Chondrocyte (in vitro differentiated cells): ENCODE results near the gene WASF1. TPM values are rescaled to one million over a fixed set of nuclear protein-coding genes. Genes with fewer than 3 reads are reported as not detected.
A peak's percentile ranks its signal among the peaks of the same experiment; 100 is the strongest.

Experiments
- DNase-seq: peaks from one replicate; pipeline ENCODE4 v3.0.0; 2021; ENCODE audit warnings: mixed read lengths, low spot score
- H3K27ac Mint-ChIP-seq: one replicate; pipeline ENCODE4 v1.8.0; 2021; ENCODE audit warnings: mild to moderate bottlenecking, moderate library complexity, mixed read lengths; ENCODE audit not compliant: unreplicated experiment
- H3K27me3 Mint-ChIP-seq: 2 replicates; pipeline ENCODE4 v1.8.0; 2021; ENCODE audit warnings: low read depth, mixed read lengths
- H3K36me3 Mint-ChIP-seq: 2 replicates; pipeline ENCODE4 v1.8.0; 2021; ENCODE audit warnings: low read depth, mixed read lengths
- H3K4me1 Mint-ChIP-seq: 2 replicates; pipeline ENCODE4 v1.8.0; 2021; ENCODE audit warnings: low read depth, mild to moderate bottlenecking, mixed read lengths
- H3K4me3 Mint-ChIP-seq: one replicate; pipeline ENCODE4 v1.8.0; 2021; ENCODE audit warnings: mild to moderate bottlenecking, moderate library complexity, mixed read lengths; ENCODE audit not compliant: unreplicated experiment
- H3K9me3 Mint-ChIP-seq: 2 replicates; pipeline ENCODE4 v1.8.0; 2021; ENCODE audit warnings: low read depth, mixed read lengths
- total RNA-seq: library from RNA; stranded (reverse); gene quantifications from 3 replicates; pipeline ENCODE4 v1.2.1, GENCODE V29; 2021
- TF ChIP-seq, protein P1 (sequence below): fragments of 200-600 bp; sonication (generic); IDR thresholded peaks from 2 replicates; pipeline ENCODE4 v1.5.0; 2021; ENCODE audit warnings: antibody characterized with exemption, mild to moderate bottlenecking, moderate library complexity

The WASF1 gene
- total RNA-seq, 1 donor from 2014 or later, result 22.9 TPM

DNA sequence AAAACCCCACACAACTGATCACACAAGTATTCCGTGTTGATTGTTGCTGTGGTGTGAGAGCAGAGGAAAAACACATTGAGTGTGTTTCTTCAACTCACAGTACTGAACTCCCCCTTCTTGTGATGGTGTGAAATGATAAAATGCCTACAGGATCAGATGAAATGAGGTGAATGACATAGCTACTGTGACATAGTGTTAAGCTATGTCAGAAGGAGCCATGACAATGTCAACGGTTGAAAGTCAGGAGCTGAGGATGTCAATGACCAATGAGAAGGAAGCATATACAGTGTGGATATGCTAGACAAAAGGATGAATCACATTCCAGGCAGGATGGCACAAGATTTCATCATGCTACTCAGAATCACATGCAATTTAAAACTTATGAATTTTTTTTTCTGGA lies 38.8 kb downstream of the WASF1 start:
- peaks cover 8% of the 10 kb centered on the region for H3K36me3 Mint-ChIP-seq
- no peaks in the 10 kb centered on the region for H3K27me3 Mint-ChIP-seq
- peaks cover 10% of the 10 kb centered on the region for H3K9me3 Mint-ChIP-seq
- TF ChIP-seq, protein P1, sequence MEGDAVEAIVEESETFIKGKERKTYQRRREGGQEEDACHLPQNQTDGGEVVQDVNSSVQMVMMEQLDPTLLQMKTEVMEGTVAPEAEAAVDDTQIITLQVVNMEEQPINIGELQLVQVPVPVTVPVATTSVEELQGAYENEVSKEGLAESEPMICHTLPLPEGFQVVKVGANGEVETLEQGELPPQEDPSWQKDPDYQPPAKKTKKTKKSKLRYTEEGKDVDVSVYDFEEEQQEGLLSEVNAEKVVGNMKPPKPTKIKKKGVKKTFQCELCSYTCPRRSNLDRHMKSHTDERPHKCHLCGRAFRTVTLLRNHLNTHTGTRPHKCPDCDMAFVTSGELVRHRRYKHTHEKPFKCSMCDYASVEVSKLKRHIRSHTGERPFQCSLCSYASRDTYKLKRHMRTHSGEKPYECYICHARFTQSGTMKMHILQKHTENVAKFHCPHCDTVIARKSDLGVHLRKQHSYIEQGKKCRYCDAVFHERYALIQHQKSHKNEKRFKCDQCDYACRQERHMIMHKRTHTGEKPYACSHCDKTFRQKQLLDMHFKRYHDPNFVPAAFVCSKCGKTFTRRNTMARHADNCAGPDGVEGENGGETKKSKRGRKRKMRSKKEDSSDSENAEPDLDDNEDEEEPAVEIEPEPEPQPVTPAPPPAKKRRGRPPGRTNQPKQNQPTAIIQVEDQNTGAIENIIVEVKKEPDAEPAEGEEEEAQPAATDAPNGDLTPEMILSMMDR, result no peak
- DNase-seq, result no peak
- H3K4me3 Mint-ChIP-seq, result no peak overlapping the region
- peak overlapping the region; percentile 96 for H3K27ac Mint-ChIP-seq
- H3K4me1 Mint-ChIP-seq, result peaks cover 15% of the 10 kb centered on the region

DNA sequence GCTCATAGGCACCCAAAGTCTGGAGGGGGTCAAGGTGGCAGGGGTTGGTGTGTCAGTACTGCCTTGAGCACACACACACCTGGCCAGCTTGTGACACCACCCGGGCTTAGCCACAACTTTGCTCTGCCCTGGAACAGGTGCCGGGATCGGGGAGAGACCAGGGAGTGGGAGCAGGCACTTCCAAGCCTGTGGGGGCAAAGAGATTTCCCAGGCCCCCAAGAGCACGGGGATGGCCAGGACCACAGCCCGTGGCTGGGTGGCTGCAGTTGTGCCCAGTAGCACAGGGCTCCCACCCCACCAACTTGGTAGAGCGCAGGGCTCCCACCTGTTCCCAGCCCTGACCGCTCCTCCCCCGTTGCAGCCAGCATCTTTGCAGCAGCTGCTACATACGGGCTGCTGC lies 40.4 kb downstream of the WASF1 start:
- H3K27ac Mint-ChIP-seq, result no peak overlapping the region
- H3K27me3 Mint-ChIP-seq, result no peaks in the 10 kb centered on the region
- DNase-seq, result peak; percentile 84
- TF ChIP-seq, protein P1, result no peak
- H3K9me3 Mint-ChIP-seq, result peaks cover 10% of the 10 kb centered on the region
- no peak overlapping the region for H3K4me3 Mint-ChIP-seq
- peaks cover 15% of the 10 kb centered on the region for H3K4me1 Mint-ChIP-seq
- H3K36me3 Mint-ChIP-seq, result peaks cover 8% of the 10 kb centered on the region

DNA sequence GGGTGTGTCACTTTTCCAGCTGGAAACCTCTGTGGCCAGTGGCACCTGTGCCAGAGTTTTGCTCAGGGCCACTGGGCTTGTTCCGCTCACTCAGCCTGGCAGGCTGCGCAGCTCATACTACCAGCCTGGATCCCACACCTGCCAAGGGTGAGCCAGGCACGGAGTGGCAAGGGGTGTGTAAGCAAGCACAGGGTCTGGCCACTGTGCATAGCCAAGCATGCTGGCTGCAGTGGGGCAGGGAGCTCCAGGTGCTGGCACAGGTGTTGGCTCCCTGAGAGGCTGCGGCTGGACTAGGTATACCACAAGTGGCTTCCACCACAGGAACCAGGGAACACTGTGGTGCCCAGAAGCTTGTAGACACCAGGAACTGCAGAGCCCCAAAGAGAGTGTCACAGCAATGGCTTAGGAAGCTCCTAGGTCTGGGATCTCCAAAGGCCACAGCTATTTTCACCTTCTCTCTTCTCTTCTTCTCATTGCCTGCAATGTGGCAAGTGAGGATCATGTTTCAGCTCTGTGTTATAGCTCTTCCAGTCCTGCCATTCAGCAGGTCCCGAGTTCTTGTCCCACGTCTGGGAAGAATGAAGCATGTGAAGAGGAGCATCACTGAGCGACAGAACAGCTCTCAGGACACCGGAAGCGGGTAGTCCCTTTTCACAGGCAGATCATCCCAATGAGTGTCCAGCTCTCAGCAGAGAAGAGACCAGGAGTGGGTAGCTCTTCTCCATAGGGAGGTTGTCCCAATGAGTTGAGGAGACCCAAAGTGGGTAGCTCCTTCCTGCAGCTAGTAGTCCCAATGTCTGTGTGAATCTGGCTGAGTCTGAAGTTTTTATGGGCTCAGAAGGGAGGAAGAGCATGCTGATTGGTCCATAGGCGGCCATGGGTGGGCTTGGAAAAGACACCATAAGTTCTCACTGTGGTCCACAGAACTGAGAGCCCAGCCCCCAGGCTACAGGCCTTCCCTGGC lies 41.3 kb downstream of the WASF1 start:
- TF ChIP-seq, protein P1, result no peak
- Mint-ChIP-seq H3K4me3 (no peak overlapping the region), H3K4me1 (peaks cover 15% of the 10 kb centered on the region), H3K36me3 (peaks cover 8% of the 10 kb centered on the region), H3K9me3 (peaks cover 8% of the 10 kb centered on the region), H3K27ac (peak overlapping the region; percentile 41), H3K27me3 (no peaks in the 10 kb centered on the region)
- DNase-seq, result peak; percentile 87

DNA sequence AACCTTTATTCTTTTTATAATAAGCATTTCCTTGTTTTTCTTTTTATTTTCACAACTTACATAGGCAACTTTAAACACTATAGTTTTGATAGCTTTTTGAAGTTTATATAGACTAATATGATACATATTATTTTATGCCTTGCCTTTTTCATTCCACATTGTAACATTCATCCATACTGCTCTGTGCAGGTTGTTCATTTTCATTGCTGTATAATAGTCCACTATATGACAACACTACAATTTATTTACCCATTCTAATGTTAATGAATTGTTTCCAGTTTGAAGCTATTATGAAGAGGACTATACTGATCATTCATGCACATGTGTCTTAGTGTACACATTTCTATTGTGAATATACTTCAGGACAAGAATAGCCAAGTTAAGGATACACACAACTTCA lies 49.1 kb downstream of the WASF1 start:
- DNase-seq, result no peak
- Mint-ChIP-seq H3K27ac (no peak overlapping the region), H3K4me1 (peaks cover 7% of the 10 kb centered on the region), H3K4me3 (no peak overlapping the region), H3K9me3 (peaks cover 8% of the 10 kb centered on the region), H3K36me3 (peaks cover 2% of the 10 kb centered on the region), H3K27me3 (no peaks in the 10 kb centered on the region)
- TF ChIP-seq, protein P1, result no peak

DNA sequence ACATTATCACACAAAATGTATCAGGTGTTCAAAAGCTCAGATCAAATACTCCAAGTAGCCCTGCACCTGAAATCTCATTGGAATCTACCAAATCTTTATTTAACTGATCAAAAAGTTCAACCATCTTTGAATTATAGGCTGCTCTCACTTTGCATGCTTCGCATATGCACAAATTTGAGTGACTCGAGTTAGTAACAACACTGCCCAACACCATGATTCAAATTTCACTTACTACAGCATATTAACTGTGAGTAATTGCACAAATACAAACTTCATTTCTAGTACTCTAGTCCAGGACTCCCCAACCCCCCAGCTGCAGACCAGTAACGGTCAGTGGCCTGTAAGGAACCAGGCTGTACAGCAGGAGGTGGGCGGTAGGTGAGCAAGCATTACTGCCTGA lies 51.1 kb downstream of the WASF1 start:
- no peak for DNase-seq
- peaks cover 8% of the 10 kb centered on the region for H3K9me3 Mint-ChIP-seq
- H3K27me3 Mint-ChIP-seq, result no peaks in the 10 kb centered on the region
- TF ChIP-seq, protein P1, result no peak
- H3K36me3 Mint-ChIP-seq, result peaks cover 2% of the 10 kb centered on the region
- peaks cover 7% of the 10 kb centered on the region for H3K4me1 Mint-ChIP-seq
- H3K27ac Mint-ChIP-seq, result no peak overlapping the region
- H3K4me3 Mint-ChIP-seq, result no peak overlapping the region
